Endothelial cell of umbilical vein (primary cell): ENCODE data around the gene LAG3. TPM values are rescaled to one million over a fixed set of nuclear protein-coding genes. Genes with fewer than 3 reads are reported as not detected.

ENCODE experiments used
- BruUV-seq: library from RNA; stranded (reverse); fragments of 400-500 nt; replicated peaks from 2 replicates; lab custom pipeline; 2021; lab: Mats Ljungman, UMichigan
- CTCF ChIA-PET: fragments of 300-600, 350-600 bp; sonication (Branson Sonifier 250); formaldehyde crosslinking; loops from one replicate; lab custom pipeline; 2021; ENCODE audit warnings: antibody characterized with exemption, inconsistent platforms; lab: Charles Lee
- POLR2A ChIA-PET: fragments of 300-600, 350-600 bp; sonication (Branson Sonifier 250); formaldehyde crosslinking; loops from one replicate; lab custom pipeline; 2021; ENCODE audit warnings: antibody characterized with exemption, inconsistent platforms; lab: Charles Lee
- DNase-seq: peaks from one replicate; pipeline ENCODE4 v3.0.0-alpha.2; 2011; ENCODE audit warnings: low read depth, low spot score
- FAIRE-seq: peaks from 2 replicates; lab custom pipeline; 2011; peaks lifted over from hg19 to GRCh38; lab: Jason Lieb, UNC
- H2AFZ ChIP-seq: 2 replicates; pipeline ENCODE4 v1.6.0; 2012; ENCODE audit warnings: low read depth, low read length, control low read depth, inconsistent platforms
- H3K27ac ChIP-seq: 2 replicates; pipeline ENCODE4 v1.5.1; 2011; ENCODE audit warnings: low read depth, mild to moderate bottlenecking, control low read depth, low read length, moderate library complexity; ENCODE audit not compliant: insufficient read depth
- H3K27me3 ChIP-seq, 2 experiments: 2 replicates each; pipeline versions ENCODE4 v1.6.0 to v1.6.1; 2011; ENCODE audit warnings: low read length in 2 of 2, mixed read lengths in 1 of 2; ENCODE audit not compliant: control insufficient read depth in 2 of 2, insufficient read depth in 2 of 2
- H3K36me3 ChIP-seq, 2 experiments: 2 replicates in 1 of 2; 3 replicates in 1 of 2; pipeline ENCODE4 v1.5.1; 2011; ENCODE audit warnings: low read length in 2 of 2, mild to moderate bottlenecking in 1 of 2, moderate library complexity in 1 of 2; ENCODE audit not compliant: control insufficient read depth in 2 of 2, insufficient read depth in 2 of 2; ENCODE audit errors: extremely low read depth in 1 of 2
- H3K4me1 ChIP-seq: 3 replicates; pipeline ENCODE4 v1.5.1; 2011; ENCODE audit warnings: mild to moderate bottlenecking, low read length; ENCODE audit not compliant: control insufficient read depth, insufficient read depth; ENCODE audit errors: extremely low read depth
- H3K4me2 ChIP-seq: 2 replicates; pipeline ENCODE4 v1.6.1; 2011; ENCODE audit warnings: low read length, control low read depth, mixed read lengths; ENCODE audit not compliant: insufficient read depth
- H3K4me3 ChIP-seq, 3 experiments: fragments of 200-600 bp in 1 of 3; sonication (generic), shearing (Covaris generic) in 1 of 3; replicated peaks in 1 of 3; 2 replicates each; pipeline ENCODE4 v1.5.1; 2011 to 2016; ENCODE audit warnings: control low read depth in 3 of 3, low read length in 3 of 3, mild to moderate bottlenecking in 2 of 3, inconsistent platforms in 1 of 3, low read depth in 1 of 3, moderate library complexity in 1 of 3; ENCODE audit not compliant: insufficient read depth in 1 of 3
- H3K79me2 ChIP-seq: 2 replicates; pipeline ENCODE4 v1.6.0; 2012; ENCODE audit warnings: low read length, inconsistent platforms; ENCODE audit not compliant: control insufficient read depth, insufficient read depth
- H3K9ac ChIP-seq: replicated peaks from 2 replicates; pipeline ENCODE3; 2011; ENCODE audit warnings: low read length, control low read depth; ENCODE audit not compliant: insufficient read depth; ENCODE audit errors: extremely low read depth
- H3K9me1 ChIP-seq: replicated peaks from 3 replicates; pipeline ENCODE4 v1.6.0; 2011; ENCODE audit warnings: mild to moderate bottlenecking, low read length; ENCODE audit not compliant: control insufficient read depth, insufficient read depth; ENCODE audit errors: extremely low read depth
- H3K9me3 ChIP-seq: replicated peaks from 2 replicates; pipeline ENCODE4 v1.5.1; 2012; ENCODE audit warnings: low read length, inconsistent platforms; ENCODE audit not compliant: control insufficient read depth, insufficient read depth
- H4K20me1 ChIP-seq: replicated peaks from 2 replicates; pipeline ENCODE3; 2011; ENCODE audit warnings: mild to moderate bottlenecking, low read length; ENCODE audit not compliant: control insufficient read depth, insufficient read depth; ENCODE audit errors: extremely low read depth
- EZH2 ChIP-seq: IDR thresholded peaks from 2 replicates; pipeline ENCODE4 v1.6.1; 2012; ENCODE audit warnings: borderline replicate concordance, low read depth, mild to moderate bottlenecking, moderate library complexity, low read length, inconsistent platforms; ENCODE audit not compliant: severe bottlenecking
- FOS ChIP-seq: IDR thresholded peaks from 2 replicates; pipeline ENCODE4 v1.6.1; 2011; ENCODE audit warnings: mild to moderate bottlenecking, low read length, moderate library complexity, borderline replicate concordance; ENCODE audit not compliant: insufficient read depth
- GATA2 ChIP-seq: IDR thresholded peaks from 2 replicates; pipeline ENCODE4 v1.7.0; 2011; ENCODE audit warnings: low read depth, mild to moderate bottlenecking, moderate library complexity, mixed read lengths, low read length; ENCODE audit not compliant: insufficient read length, insufficient read depth
- JUN ChIP-seq: IDR thresholded peaks from 2 replicates; pipeline ENCODE4 v1.6.1; 2011; ENCODE audit warnings: borderline replicate concordance, low read depth; ENCODE audit not compliant: insufficient read length, insufficient read depth
- MYC ChIP-seq: IDR thresholded peaks from one replicate; pipeline ENCODE4 v1.6.1; 2011; ENCODE audit warnings: mild to moderate bottlenecking, low read depth, low read length
- POLR2A ChIP-seq: IDR thresholded peaks from 2 replicates; pipeline ENCODE4 v1.6.1; 2012; ENCODE audit warnings: low read depth, mild to moderate bottlenecking, control low read depth, low read length
- POLR2AphosphoS5 ChIP-seq: IDR thresholded peaks from 2 replicates; pipeline ENCODE4 v1.6.1; 2012; ENCODE audit warnings: low read depth, mild to moderate bottlenecking, control low read depth, low read length, moderate library complexity; ENCODE audit not compliant: insufficient read depth
- dilution Hi-C: fragments of 300-500 bp; cut with MboI; formaldehyde crosslinking; loops from one replicate; pipeline ENCODE4 v1.15.0; 2019; ENCODE audit warnings: low sequenced_read_pairs; ENCODE audit not compliant: extremely low pct_ligation_motif_present
- intact Hi-C: fragments of 100-400 bp; cut with micrococcal nuclease; formaldehyde crosslinking; loops from one replicate; pipeline ENCODE4 v1.10.0; 2022
- polyA plus RNA-seq, 4 experiments: library from polyadenylated mRNA; depleted of rRNA in 3 of 4; stranded (reverse) in 3 of 4; unstranded in 1 of 4; fragments of >200 nt; gene quantifications; 2 replicates each; pipeline versions ENCODE4 v1.2.1 to v1.2.3, GENCODE V29; 2011 to 2012; ENCODE audit warnings: missing spikeins in 1 of 4
- total RNA-seq: library from RNA; stranded (reverse); gene quantifications from 2 replicates; pipeline ENCODE4 v1.2.3, GENCODE V29; 2021
- TF ChIP-seq, protein P1 (sequence below): IDR thresholded peaks from 2 replicates; pipeline ENCODE4 v1.6.1; 2011; ENCODE audit not compliant: insufficient read depth, insufficient read length
- TF ChIP-seq, protein P2 (sequence below), 2 donors: IDR thresholded peaks; 1 replicate in 1 of 2; 2 replicates in 1 of 2; pipeline ENCODE4 v1.5.1; 2011; ENCODE audit warnings: low read length in 2 of 2, mild to moderate bottlenecking in 2 of 2, moderate library complexity in 2 of 2, control low read depth in 1 of 2, inconsistent platforms in 1 of 2, low read depth in 1 of 2; ENCODE audit not compliant: insufficient read depth in 1 of 2; ENCODE audit errors: extremely low read depth in 1 of 2

Gene LAG3
- total and polyA plus RNA-seq, 2 donors (not counting 3 experiments of a cell fraction or from before 2014, with no cell fraction given): 1.3 to 3.8 TPM

DNA sequence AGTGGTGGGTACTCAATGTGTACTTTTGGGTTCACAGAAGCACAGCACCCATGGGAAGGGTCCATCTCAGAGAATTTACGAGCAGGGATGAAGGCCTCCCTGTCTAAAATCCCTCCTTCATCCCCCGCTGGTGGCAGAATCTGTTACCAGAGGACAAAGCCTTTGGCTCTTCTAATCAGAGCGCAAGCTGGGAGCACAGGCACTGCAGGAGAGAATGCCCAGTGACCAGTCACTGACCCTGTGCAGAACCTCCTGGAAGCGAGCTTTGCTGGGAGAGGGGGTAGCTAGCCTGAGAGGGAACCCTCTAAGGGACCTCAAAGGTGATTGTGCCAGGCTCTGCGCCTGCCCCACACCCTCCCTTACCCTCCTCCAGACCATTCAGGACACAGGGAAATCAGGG is 47.8 kb downstream of the LAG3 start:
- no peaks in the 10 kb centered on the region for H3K9me1 ChIP-seq
- peaks cover 3% of the 10 kb centered on the region in 2 experiments for H3K27me3 ChIP-seq
- no peaks in the 10 kb centered on the region for H3K79me2 ChIP-seq
- no peak overlapping the region for H3K27ac ChIP-seq
- no peak overlapping the region for H3K4me2 ChIP-seq
- POLR2A ChIA-PET: no interaction called here
- H3K4me3 ChIP-seq: no peak overlapping the region
- no peaks in the 10 kb centered on the region for H3K36me3 ChIP-seq
- H4K20me1 ChIP-seq: no peaks in the 10 kb centered on the region
- dilution Hi-C loops: no loop called here
- H3K9ac ChIP-seq: no peak overlapping the region
- TF ChIP-seq MYC (no peak), POLR2AphosphoS5 (no peak), POLR2A (no peak), JUN (no peak), EZH2 (no peak), GATA2 (no peak), FOS (no peak)
- TF ChIP-seq, protein P1, sequence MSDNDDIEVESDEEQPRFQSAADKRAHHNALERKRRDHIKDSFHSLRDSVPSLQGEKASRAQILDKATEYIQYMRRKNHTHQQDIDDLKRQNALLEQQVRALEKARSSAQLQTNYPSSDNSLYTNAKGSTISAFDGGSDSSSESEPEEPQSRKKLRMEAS: no peak
- TF ChIP-seq, protein P2, sequence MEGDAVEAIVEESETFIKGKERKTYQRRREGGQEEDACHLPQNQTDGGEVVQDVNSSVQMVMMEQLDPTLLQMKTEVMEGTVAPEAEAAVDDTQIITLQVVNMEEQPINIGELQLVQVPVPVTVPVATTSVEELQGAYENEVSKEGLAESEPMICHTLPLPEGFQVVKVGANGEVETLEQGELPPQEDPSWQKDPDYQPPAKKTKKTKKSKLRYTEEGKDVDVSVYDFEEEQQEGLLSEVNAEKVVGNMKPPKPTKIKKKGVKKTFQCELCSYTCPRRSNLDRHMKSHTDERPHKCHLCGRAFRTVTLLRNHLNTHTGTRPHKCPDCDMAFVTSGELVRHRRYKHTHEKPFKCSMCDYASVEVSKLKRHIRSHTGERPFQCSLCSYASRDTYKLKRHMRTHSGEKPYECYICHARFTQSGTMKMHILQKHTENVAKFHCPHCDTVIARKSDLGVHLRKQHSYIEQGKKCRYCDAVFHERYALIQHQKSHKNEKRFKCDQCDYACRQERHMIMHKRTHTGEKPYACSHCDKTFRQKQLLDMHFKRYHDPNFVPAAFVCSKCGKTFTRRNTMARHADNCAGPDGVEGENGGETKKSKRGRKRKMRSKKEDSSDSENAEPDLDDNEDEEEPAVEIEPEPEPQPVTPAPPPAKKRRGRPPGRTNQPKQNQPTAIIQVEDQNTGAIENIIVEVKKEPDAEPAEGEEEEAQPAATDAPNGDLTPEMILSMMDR (IDR thresholded peaks at IDR 0.05; ENCODE audit: extremely low read depth in 1 of 2, insufficient read depth in 1 of 2, low read depth in 1 of 2, low read length in 2 of 2): no peak
- intact Hi-C loops: no loop called here
- no TSS peak for BruUV-seq
- CTCF ChIA-PET: interaction anchor here (12.0 kb wide), 1 partner anchor 67 kb away, joined by 148 read pairs; the partner anchor contains the start of gene MLF2
- no peaks in the 10 kb centered on the region for H3K9me3 ChIP-seq
- H3K4me1 ChIP-seq: peaks cover 16% of the 10 kb centered on the region
- no peak overlapping the region for H2AFZ ChIP-seq
- DNase-seq: no peak
- no peak for FAIRE-seq
